ENCODE measurements around the gene KRT86.

DNA sequence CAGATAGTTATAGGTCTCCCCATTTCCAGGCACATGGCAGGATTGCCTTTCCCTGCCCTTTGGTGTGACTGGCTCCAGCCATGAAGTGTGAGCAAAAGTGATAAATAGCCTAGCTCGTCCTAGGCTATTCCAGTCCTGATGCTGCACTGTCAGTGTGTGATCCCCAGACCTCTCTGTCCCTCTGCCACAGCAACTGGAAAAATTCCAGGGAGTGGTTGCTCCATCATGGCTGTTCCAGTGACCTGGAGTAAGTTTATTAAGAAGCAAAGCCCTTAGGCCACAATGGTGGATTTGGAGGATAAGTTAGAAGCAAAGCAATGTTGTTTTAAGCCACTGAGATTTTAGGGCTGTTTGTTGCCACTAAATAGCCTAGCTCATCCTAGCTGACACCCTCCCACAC, 56.6 kb downstream of the KRT86 start:
- TF ChIP-seq, protein P1, sequence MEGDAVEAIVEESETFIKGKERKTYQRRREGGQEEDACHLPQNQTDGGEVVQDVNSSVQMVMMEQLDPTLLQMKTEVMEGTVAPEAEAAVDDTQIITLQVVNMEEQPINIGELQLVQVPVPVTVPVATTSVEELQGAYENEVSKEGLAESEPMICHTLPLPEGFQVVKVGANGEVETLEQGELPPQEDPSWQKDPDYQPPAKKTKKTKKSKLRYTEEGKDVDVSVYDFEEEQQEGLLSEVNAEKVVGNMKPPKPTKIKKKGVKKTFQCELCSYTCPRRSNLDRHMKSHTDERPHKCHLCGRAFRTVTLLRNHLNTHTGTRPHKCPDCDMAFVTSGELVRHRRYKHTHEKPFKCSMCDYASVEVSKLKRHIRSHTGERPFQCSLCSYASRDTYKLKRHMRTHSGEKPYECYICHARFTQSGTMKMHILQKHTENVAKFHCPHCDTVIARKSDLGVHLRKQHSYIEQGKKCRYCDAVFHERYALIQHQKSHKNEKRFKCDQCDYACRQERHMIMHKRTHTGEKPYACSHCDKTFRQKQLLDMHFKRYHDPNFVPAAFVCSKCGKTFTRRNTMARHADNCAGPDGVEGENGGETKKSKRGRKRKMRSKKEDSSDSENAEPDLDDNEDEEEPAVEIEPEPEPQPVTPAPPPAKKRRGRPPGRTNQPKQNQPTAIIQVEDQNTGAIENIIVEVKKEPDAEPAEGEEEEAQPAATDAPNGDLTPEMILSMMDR (IDR thresholded peaks at IDR 0.05), result no peak
- TF ChIP-seq POLR2A (IDR thresholded peaks at IDR 0.05), result no peak
